Ovary (tissue), 9 donors: ENCODE measurements around the gene ERN1. TPM values are rescaled to one million over a fixed set of nuclear protein-coding genes. Genes with fewer than 3 reads are reported as not detected.

Experiments used
- DNase-seq, 5 donors: peaks; one replicate each; pipeline ENCODE4 v3.0.0-alpha.2; 2019 to 2020
- H3K27ac ChIP-seq, 2 donors: fragments of 200-600 bp; one replicate each; pipeline versions ENCODE4 v1.5.1 to v1.8.0; 2019 to 2022
- H3K27me3 ChIP-seq: fragments of 200-600 bp; one replicate; pipeline ENCODE4 v1.8.0; 2022
- H3K36me3 ChIP-seq: fragments of 200-600 bp; sonication (generic); one replicate; pipeline ENCODE4 v1.5.1; 2019
- H3K4me1 ChIP-seq: one replicate; pipeline ENCODE4 v1.8.1; 2013; ENCODE audit warnings: mild to moderate bottlenecking, moderate library complexity; ENCODE audit not compliant: insufficient read depth
- H3K4me3 ChIP-seq: fragments of 200-600 bp; sonication (generic); one replicate; pipeline ENCODE4 v1.5.1; 2017
- H3K9me3 ChIP-seq, 2 donors: fragments of 200-600 bp in 1 of 2; sonication (generic) in 1 of 2; one replicate each; pipeline versions ENCODE4 v1.5.1 to v1.8.1; 2013 to 2019; ENCODE audit warnings: mild to moderate bottlenecking in 1 of 2, moderate library complexity in 1 of 2
- EP300 ChIP-seq: sonication (generic); formaldehyde crosslinking; IDR thresholded peaks from one replicate; pipeline ENCODE4 v1.6.1; 2017; ENCODE audit warnings: antibody characterized with exemption
- POLR2A ChIP-seq: fragments of 450-650 bp; IDR thresholded peaks from one replicate; pipeline ENCODE4 v1.6.1; 2017; ENCODE audit warnings: antibody characterized with exemption, mild to moderate bottlenecking, moderate library complexity
- WGBS, 3 donors: extraction: QIAGEN DNeasy Blood & Tissue Kit in 1 of 3; methylation state at CpG; one replicate each; pipeline versions ENCODE4 v1.1.5 to v1.1.7; 2013 to 2017; 5-methylcytosine and 5-hydroxymethylcytosine counted together
- intact Hi-C, 4 donors: fragments of 100-400 bp; cut with DNase I; formaldehyde crosslinking; loops; one replicate each; pipeline versions ENCODE4 v1.11.0 to v1.15.1; 2022 to 2023
- polyA plus RNA-seq, 2 donors: library from polyadenylated mRNA; stranded (reverse); fragments of 200-250 nt in 1 of 2; fragments of 350-450 nt in 1 of 2; fragmentation: Illumina TruSeq in 1 of 2; extraction: RNeasy Lipid Tissue Mini Kit (QIAGEN cat#74804) in 1 of 2; gene quantifications; one replicate each; pipeline ENCODE4 v1.2.3, GENCODE V29; 2013 to 2014
- total RNA-seq, 7 donors: library from RNA; depleted of rRNA in 2 of 7; stranded (reverse); fragments of >200 nt in 2 of 7; fragmentation: NEBNext Ultra II Directional in 3 of 7; extraction: Animal tissue kit (Norgen Biotek cat#: 25700) in 3 of 7; gene quantifications; one replicate each; pipeline versions ENCODE4 v1.1.0 to v1.2.4, GENCODE V29; 2016 to 2023
- TF ChIP-seq, protein P1 (sequence below), 3 donors: fragments of 450-650 bp in 2 of 3; fragments of 200-600 bp in 1 of 3; IDR thresholded peaks; one replicate each; pipeline versions ENCODE4 v1.5.1 to v1.8.0; 2016 to 2022; ENCODE audit warnings: antibody characterized with exemption in 3 of 3, mild to moderate bottlenecking in 1 of 3
- donor health status: DM: no; HTN: no; CAD: no; lungs with moderate emphysema.
- donor health status: DM: no; HTN: no; CAD: no.
- donor health status: Bipolar disorder and iron deficiency.
- donor health status: DM: yes; HTN: yes; CAD: no.
- donor health status: DM: no; HTN: no; CAD: no.
- donor health status: DM: yes; HTN: yes; CAD: no.

ERN1 gene
- total and polyA plus RNA-seq, 9 donors, result 8.1 to 73.4 (median 30.4) TPM

DNA sequence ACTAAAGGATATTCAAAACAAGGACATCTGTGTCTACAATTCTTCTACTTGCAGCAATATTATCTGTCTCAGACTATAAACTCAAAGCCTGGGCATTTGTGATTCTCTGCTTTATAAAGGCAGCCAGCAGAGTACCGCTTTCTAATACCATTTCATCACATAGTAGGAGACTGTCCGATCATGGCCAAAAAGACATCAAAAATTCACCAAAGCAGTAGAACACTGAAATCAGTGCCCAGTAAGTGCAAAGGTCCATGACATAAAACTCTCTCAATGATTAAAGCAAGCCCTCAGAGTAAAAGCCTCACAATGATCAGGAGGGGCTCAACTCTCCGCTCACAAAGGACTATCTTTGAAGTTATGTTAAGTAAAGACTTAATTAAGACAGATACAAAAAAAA lies 23.0 kb downstream of the ERN1 start:
- Histone ChIP-seq H3K4me3 (no peak overlapping the region), H3K27me3 (no peaks in the 10 kb centered on the region), H3K27ac (no peak overlapping the region), H3K4me1 (peaks cover 2% of the 10 kb centered on the region), H3K36me3 (no peaks in the 10 kb centered on the region), H3K9me3 (no peaks in the 10 kb centered on the region)
- TF ChIP-seq, protein P1, sequence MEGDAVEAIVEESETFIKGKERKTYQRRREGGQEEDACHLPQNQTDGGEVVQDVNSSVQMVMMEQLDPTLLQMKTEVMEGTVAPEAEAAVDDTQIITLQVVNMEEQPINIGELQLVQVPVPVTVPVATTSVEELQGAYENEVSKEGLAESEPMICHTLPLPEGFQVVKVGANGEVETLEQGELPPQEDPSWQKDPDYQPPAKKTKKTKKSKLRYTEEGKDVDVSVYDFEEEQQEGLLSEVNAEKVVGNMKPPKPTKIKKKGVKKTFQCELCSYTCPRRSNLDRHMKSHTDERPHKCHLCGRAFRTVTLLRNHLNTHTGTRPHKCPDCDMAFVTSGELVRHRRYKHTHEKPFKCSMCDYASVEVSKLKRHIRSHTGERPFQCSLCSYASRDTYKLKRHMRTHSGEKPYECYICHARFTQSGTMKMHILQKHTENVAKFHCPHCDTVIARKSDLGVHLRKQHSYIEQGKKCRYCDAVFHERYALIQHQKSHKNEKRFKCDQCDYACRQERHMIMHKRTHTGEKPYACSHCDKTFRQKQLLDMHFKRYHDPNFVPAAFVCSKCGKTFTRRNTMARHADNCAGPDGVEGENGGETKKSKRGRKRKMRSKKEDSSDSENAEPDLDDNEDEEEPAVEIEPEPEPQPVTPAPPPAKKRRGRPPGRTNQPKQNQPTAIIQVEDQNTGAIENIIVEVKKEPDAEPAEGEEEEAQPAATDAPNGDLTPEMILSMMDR (IDR thresholded peaks at IDR 0.05), result no peak
- no peak for TF ChIP-seq EP300
- no peak for TF ChIP-seq POLR2A
- intact Hi-C loops, result no loop called here
- 78 to 90% (median 86%) methylated on average over 3 of the region's 3 CpGs for WGBS, 3 donors
- no peak for DNase-seq

GRCh38 chr17:64103391-64104364 lies 26.3 kb downstream of the ERN1 start:
- no peak for DNase-seq
- no peaks in the 10 kb centered on the region for H3K27me3 ChIP-seq
- intact Hi-C loops, result no loop called here
- no peaks in the 10 kb centered on the region for H3K36me3 ChIP-seq
- no peak overlapping the region for H3K4me3 ChIP-seq
- 90 to 96% (median 93%) methylated on average over 5 of the region's 5 CpGs for WGBS, 3 donors
- H3K9me3 ChIP-seq, result no peaks in the 10 kb centered on the region
- H3K4me1 ChIP-seq, result peaks cover 2% of the 10 kb centered on the region
- no peak overlapping the region for H3K27ac ChIP-seq
- TF ChIP-seq, protein P1 (IDR thresholded peaks at IDR 0.05), result no peak
- TF ChIP-seq EP300 (no peak), POLR2A (no peak)

GRCh38 chr17:64102627-64103390 lies 27.1 kb downstream of the ERN1 start:
- Histone ChIP-seq H3K36me3 (no peaks in the 10 kb centered on the region), H3K9me3 (no peaks in the 10 kb centered on the region), H3K27me3 (no peaks in the 10 kb centered on the region), H3K4me3 (no peak overlapping the region), H3K27ac (no peak overlapping the region), H3K4me1 (peaks cover 2% of the 10 kb centered on the region)
- intact Hi-C loops, result no loop called here
- WGBS, 3 donors, result 90 to 94% (median 91%) methylated on average over 7 of the region's 7 CpGs
- DNase-seq, result no peak
- TF ChIP-seq EP300 (no peak), POLR2A (no peak)
- TF ChIP-seq, protein P1 (IDR thresholded peaks at IDR 0.05), result no peak

DNA sequence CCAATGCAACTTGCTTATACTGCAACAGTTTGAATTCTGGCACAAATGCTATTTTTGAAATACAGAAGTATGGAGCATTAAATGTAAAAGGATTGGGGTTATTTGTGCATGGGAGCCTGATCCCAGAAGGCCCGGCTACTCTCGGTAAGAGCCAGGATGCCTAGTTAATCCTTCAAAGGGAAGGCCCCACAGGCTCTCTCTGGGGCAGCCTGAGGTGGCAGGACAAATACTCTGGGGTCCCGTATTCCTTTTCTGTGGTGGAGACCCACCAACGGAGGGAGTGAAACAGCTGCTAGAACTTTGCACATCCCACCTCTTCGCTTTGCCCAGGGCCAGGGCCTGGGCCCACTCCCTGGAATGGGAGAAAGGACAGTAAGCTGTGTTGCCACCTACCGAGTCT lies 30.4 kb downstream of the ERN1 start:
- Histone ChIP-seq H3K9me3 (no peaks in the 10 kb centered on the region), H3K27ac (no peak overlapping the region), H3K27me3 (no peaks in the 10 kb centered on the region), H3K4me3 (no peak overlapping the region), H3K36me3 (no peaks in the 10 kb centered on the region), H3K4me1 (peaks cover 1% of the 10 kb centered on the region)
- WGBS, 3 donors, result 90 to 94% (median 93%) methylated on average over 6 of the region's 6 CpGs
- no peak for TF ChIP-seq POLR2A
- no peak for TF ChIP-seq EP300
- TF ChIP-seq, protein P1 (IDR thresholded peaks at IDR 0.05), result no peak
- DNase-seq, result no peak
- intact Hi-C loops, result no loop called here
